HepG2 (cell line): ENCODE results near the gene CNRIP1. TPM values are rescaled to one million over a fixed set of nuclear protein-coding genes. Genes with fewer than 3 reads are reported as not detected.
A peak's percentile ranks its signal among the peaks of the same experiment; 100 is the strongest.

Experiments
- ATAC-seq: fragments of 200-7000 bp; cut with Tn5 transposase; 3 replicates; pipeline ENCODE4 v1.9.1; 2020; ENCODE audit warnings: mild to moderate bottlenecking, moderate library complexity
- BruUV-seq: library from RNA; stranded (reverse); fragments of 400-500 nt; replicated peaks from 2 replicates; lab custom pipeline; 2021; lab: Mats Ljungman, UMichigan
- CTCF ChIA-PET: fragments of 300-600 bp; formaldehyde crosslinking; extraction: SDS; loops from one replicate; lab custom pipeline; 2021; ENCODE audit warnings: low total read pairs, inconsistent platforms, low intra/inter-chr PET ratio; lab: Yijun Ruan, JAX
- POLR2A ChIA-PET: fragments of 350-600 bp; sonication (Branson Sonifier 250); formaldehyde crosslinking; loops from one replicate; lab custom pipeline; 2020; ENCODE audit warnings: antibody characterized with exemption, inconsistent platforms; lab: Yijun Ruan, JAX
- DNase-seq: peaks from one replicate; pipeline ENCODE4 v3.0.0-alpha.2; 2015; ENCODE audit warnings: low spot score
- FAIRE-seq: peaks from 3 replicates; lab custom pipeline; 2011; peaks lifted over from hg19 to GRCh38; lab: Jason Lieb, UNC
- H2AFZ ChIP-seq: one replicate; pipeline ENCODE4 v1.6.1; 2011; ENCODE audit warnings: low read length, inconsistent platforms
- H3K27ac ChIP-seq: fragments of 300-600 bp; 3 replicates; pipeline ENCODE4 v1.8.0; 2011; ENCODE audit warnings: mixed run types, mild to moderate bottlenecking, mixed read lengths, low read length, inconsistent platforms; ENCODE audit not compliant: insufficient read depth; ENCODE audit errors: extremely low read length
- H3K27me3 ChIP-seq, 2 experiments: fragments of 200-600 bp in 1 of 2; 2 replicates in 1 of 2; 3 replicates in 1 of 2; pipeline versions ENCODE4 v1.6.0 to v1.8.0; 2011; ENCODE audit warnings: low read length in 2 of 2, mild to moderate bottlenecking in 2 of 2, moderate library complexity in 2 of 2, inconsistent platforms in 1 of 2; ENCODE audit not compliant: insufficient read depth in 2 of 2, control insufficient read depth in 1 of 2
- H3K36me3 ChIP-seq, 2 experiments: fragments of 200-600 bp in 1 of 2; replicated peaks in 1 of 2; 2 replicates in 1 of 2; 3 replicates in 1 of 2; pipeline versions ENCODE4 v1.5.1 to v1.8.0; 2011; ENCODE audit warnings: low read length in 2 of 2, inconsistent platforms in 1 of 2; ENCODE audit not compliant: insufficient read depth in 2 of 2, control insufficient read depth in 1 of 2
- H3K4me1 ChIP-seq: 2 replicates; pipeline ENCODE4 v1.5.1; 2012; ENCODE audit warnings: low read length, inconsistent platforms; ENCODE audit not compliant: insufficient read depth
- H3K4me2 ChIP-seq: 2 replicates; pipeline ENCODE4 v1.6.0; 2011; ENCODE audit warnings: low read depth, low read length, inconsistent platforms
- H3K4me3 ChIP-seq, 3 experiments: fragments of 200-600 bp in 1 of 3; sonication (generic), shearing (Covaris generic) in 1 of 3; replicated peaks in 1 of 3; 2 replicates each; pipeline ENCODE4 v1.5.1; 2011 to 2016; ENCODE audit warnings: low read length in 3 of 3, inconsistent platforms in 2 of 3, low read depth in 2 of 3, mild to moderate bottlenecking in 2 of 3, control low read depth in 1 of 3, mixed read lengths in 1 of 3; ENCODE audit not compliant: insufficient read depth in 1 of 3
- H3K79me2 ChIP-seq: one replicate; pipeline ENCODE4 v1.6.1; 2011; ENCODE audit warnings: low read length, inconsistent platforms; ENCODE audit not compliant: insufficient read depth
- H3K9ac ChIP-seq: 2 replicates; pipeline ENCODE4 v1.6.0; 2011; ENCODE audit warnings: mild to moderate bottlenecking, low read depth, low read length, inconsistent platforms; ENCODE audit not compliant: insufficient read depth
- H3K9me3 ChIP-seq: 2 replicates; pipeline ENCODE4 v1.5.1; 2012; ENCODE audit warnings: mild to moderate bottlenecking, low read length
- H4K20me1 ChIP-seq: 2 replicates; pipeline ENCODE4 v1.6.0; 2011; ENCODE audit warnings: inconsistent platforms, mild to moderate bottlenecking, low read length, moderate library complexity; ENCODE audit not compliant: insufficient read depth
- ARHGAP35 ChIP-seq: sonication (generic); formaldehyde crosslinking; IDR thresholded peaks from 2 replicates; pipeline ENCODE4 v1.9.0; 2022; ENCODE audit warnings: mild to moderate bottlenecking, inconsistent platforms, moderate library complexity, missing genetic modification reagents, borderline replicate concordance
- CEBPG ChIP-seq: IDR thresholded peaks from 2 replicates; pipeline ENCODE4 v1.6.1; 2016
- CHD4 ChIP-seq: fragments of 200-600 bp; sonication (generic); IDR thresholded peaks from 2 replicates; pipeline ENCODE4 v1.7.0; 2017; ENCODE audit warnings: mild to moderate bottlenecking, low read length, borderline replicate concordance
- DPF2 ChIP-seq: sonication (generic); formaldehyde crosslinking; IDR thresholded peaks from 2 replicates; pipeline ENCODE4 v1.4.0; 2020; ENCODE audit warnings: mild to moderate bottlenecking, low read depth, missing genetic modification reagents, borderline replicate concordance
- EHMT2 ChIP-seq: fragments of 200-600 bp; sonication (generic); IDR thresholded peaks from 2 replicates; pipeline ENCODE4 v1.7.0; 2017; ENCODE audit warnings: antibody characterized with exemption, low read depth, low read length, borderline replicate concordance
- FOXA1 ChIP-seq, 2 experiments: fragments of 450-650 bp in 1 of 2; sonication (generic) in 1 of 2; formaldehyde crosslinking in 1 of 2; IDR thresholded peaks; 2 replicates each; pipeline versions ENCODE4 v1.4.0 to v1.6.1; 2016 to 2020; ENCODE audit warnings: missing genetic modification reagents in 1 of 2
- GATAD2A ChIP-seq: IDR thresholded peaks from 2 replicates; pipeline ENCODE4 v1.6.1; 2016
- JUN ChIP-seq: sonication (generic); formaldehyde crosslinking; IDR thresholded peaks from 2 replicates; pipeline ENCODE4 v1.4.0; 2020; ENCODE audit warnings: mild to moderate bottlenecking, missing genetic modification reagents
- JUND ChIP-seq: sonication (generic); formaldehyde crosslinking; IDR thresholded peaks from 2 replicates; pipeline ENCODE4 v1.8.0; 2022; ENCODE audit warnings: mild to moderate bottlenecking, missing genetic modification reagents
- NCOR1 ChIP-seq: fragments of 200-600 bp; sonication (generic); IDR thresholded peaks from 2 replicates; pipeline ENCODE4 v1.7.0; 2017; ENCODE audit warnings: antibody characterized with exemption, low read length, borderline replicate concordance
- SOX6 ChIP-seq, 2 experiments: fragments of 450-650 bp in 1 of 2; sonication (generic) in 1 of 2; formaldehyde crosslinking in 1 of 2; IDR thresholded peaks; 2 replicates each; pipeline versions ENCODE4 v1.4.0 to v1.6.1; 2017 to 2020; ENCODE audit warnings: antibody characterized with exemption in 1 of 2, mild to moderate bottlenecking in 1 of 2, missing genetic modification reagents in 1 of 2
- TBX3 ChIP-seq: fragments of 450-650 bp; IDR thresholded peaks from 2 replicates; pipeline ENCODE4 v1.6.1; 2017; ENCODE audit warnings: antibody characterized with exemption, mild to moderate bottlenecking, inconsistent platforms, borderline replicate concordance
- TCF7 ChIP-seq: sonication (generic); IDR thresholded peaks from 2 replicates; pipeline ENCODE4 v1.6.1; 2016; ENCODE audit warnings: antibody characterized with exemption, low read depth
- ZC3H4 ChIP-seq: sonication (generic); formaldehyde crosslinking; IDR thresholded peaks from 2 replicates; pipeline ENCODE4 v1.4.0; 2020; ENCODE audit warnings: missing genetic modification reagents, borderline replicate concordance
- WGBS: methylation state at CpG from one replicate; pipeline ENCODE4 v1.1.6; 2017; ENCODE audit warnings: low lambda C conversion rate; 5-methylcytosine and 5-hydroxymethylcytosine counted together
- in situ Hi-C: cut with HindIII; loops from 2 replicates; pipeline ENCODE4 v1.10.0; 2017; ENCODE audit warnings: low pct_unique_long_range_greater_than_20kb; ENCODE audit not compliant: extremely low pct_ligation_motif_present
- intact Hi-C: fragments of 100-400 bp; cut with micrococcal nuclease; formaldehyde crosslinking; loops from one replicate; pipeline ENCODE4 v1.10.0; 2022; ENCODE audit not compliant: unreplicated experiment
- polyA plus RNA-seq, 8 experiments: library from polyadenylated mRNA; depleted of rRNA in 3 of 8; stranded (reverse) in 7 of 8; unstranded in 1 of 8; fragments of >200 nt; fragmentation: Illumina TruSeq in 4 of 8; extraction: Trizol in 4 of 8; gene quantifications; 2 replicates each; pipeline versions ENCODE4 v1.2.1 to v1.2.3, GENCODE V29; 2011 to 2016; ENCODE audit warnings: low read depth in 4 of 8, missing spikeins in 1 of 8, mixed read lengths in 1 of 8; ENCODE audit not compliant: insufficient read depth in 1 of 8
- total RNA-seq, 5 experiments: library from RNA; depleted of rRNA; stranded (reverse); fragments of >200 nt; fragmentation: Illumina TruSeq; extraction: Trizol; gene quantifications; 2 replicates each; pipeline ENCODE4 v1.2.3, GENCODE V29; 2016; ENCODE audit warnings: low read depth in 1 of 5
- TF ChIP-seq, protein P1 (sequence below), 2 experiments: fragments of 450-650 bp in 1 of 2; sonication (generic) in 1 of 2; formaldehyde crosslinking; IDR thresholded peaks; 2 replicates each; pipeline versions ENCODE4 v1.5.0 to v1.8.0; 2020 to 2022; ENCODE audit warnings: mild to moderate bottlenecking in 1 of 2, missing genetic modification reagents in 1 of 2
- TF ChIP-seq, protein P2 (sequence below): sonication (generic); formaldehyde crosslinking; IDR thresholded peaks from 2 replicates; pipeline ENCODE4 v1.4.0; 2020; ENCODE audit warnings: missing genetic modification reagents
- TF ChIP-seq, protein P3 (sequence below): sonication (generic); formaldehyde crosslinking; IDR thresholded peaks from 2 replicates; pipeline ENCODE4 v1.8.0; 2022; ENCODE audit warnings: mild to moderate bottlenecking, missing genetic modification reagents; ENCODE audit not compliant: insufficient replicate concordance
- TF ChIP-seq, protein P4 (sequence below): IDR thresholded peaks from 2 replicates; pipeline ENCODE4 v1.6.1; 2016; ENCODE audit warnings: missing compliant biosample characterization, missing genetic modification reagents, borderline replicate concordance

CNRIP1 gene
- total and polyA plus RNA-seq, 2 of the 13 experiments (the other 11 are each of a cell fraction or from before 2014, with no cell fraction given) = not detected

DNA sequence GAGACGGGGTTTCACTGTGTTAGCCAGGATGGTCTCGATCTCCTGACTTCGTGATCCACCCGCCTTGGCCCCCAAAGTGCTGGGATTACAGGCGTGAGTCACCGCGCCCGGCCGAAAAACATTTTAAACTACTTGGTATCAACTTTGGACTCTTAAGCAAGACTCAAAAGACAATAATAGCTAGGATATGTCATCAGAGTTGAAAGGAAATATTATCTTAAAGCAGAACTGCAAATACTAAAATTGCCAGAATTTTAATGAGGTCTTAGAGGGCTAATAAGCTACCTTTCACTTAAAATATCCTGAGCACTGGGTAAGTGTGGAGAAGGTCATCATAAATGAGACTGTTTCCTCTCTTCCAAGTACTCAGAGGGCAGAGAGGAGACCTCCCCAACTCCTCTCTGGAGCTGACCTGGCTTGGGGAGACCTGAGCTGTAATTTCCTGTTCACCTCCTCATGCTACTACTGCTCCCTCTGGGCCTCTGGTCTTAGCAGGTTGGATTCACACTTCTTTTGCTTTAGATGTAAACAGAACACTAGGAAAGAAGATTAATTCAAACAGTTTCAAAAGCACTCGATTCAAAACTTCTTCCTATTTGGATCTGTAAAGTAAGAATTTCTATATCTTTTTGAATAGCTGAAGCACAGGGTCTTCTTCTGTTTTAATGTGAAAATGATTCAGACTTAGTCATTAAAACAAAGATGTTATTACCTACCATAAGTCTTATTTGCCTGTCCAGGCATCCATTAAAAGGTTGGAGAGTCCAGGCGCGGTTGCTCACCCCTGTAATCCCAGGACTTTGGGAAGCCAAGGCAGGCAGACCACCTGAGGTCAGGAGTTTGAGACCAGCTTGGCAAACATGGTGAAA lies 16.5 kb downstream of the CNRIP1 start:
- Histone ChIP-seq H3K4me2 (peak overlapping the region; percentile 57), H3K27me3 (peaks cover 0 to 1% of the 10 kb centered on the region in 2 experiments; a peak in 2 of 5 replicates), H3K79me2 (no peaks in the 10 kb centered on the region), H2AFZ (peak overlapping the region; percentile 11), H3K27ac (peak overlapping the region; percentile 56), H4K20me1 (no peaks in the 10 kb centered on the region; the same call in 1 of the 2 replicates), H3K4me3 (peak overlapping the region in 2 of 3 experiments; percentile 4 to 19; a peak in 3 of 6 replicates), H3K36me3 (no peaks in the 10 kb centered on the region), H3K9ac (peak overlapping the region; percentile 9; the same call in 1 of the 2 replicates), H3K9me3 (no peaks in the 10 kb centered on the region), H3K4me1 (peaks cover 23% of the 10 kb centered on the region)
- ChIA-PET POLR2A (interaction anchor here (1.4 kb wide), 1 partner anchor 51 kb away, joined by 4 read pairs; the partner anchor contains the start of gene PPP3R1), CTCF (no interaction called here)
- FAIRE-seq (no peak), DNase-seq (peak; percentile 77), ATAC-seq (peak; percentile 92)
- WGBS = 5% methylated on average over 12 of the region's 12 CpGs
- in situ Hi-C loops = no loop called here
- intact Hi-C loops = loop anchor here (5.0 kb wide), 1 partner anchor 139 kb away; no protein-coding TSS in a partner anchor
- no TSS peak for BruUV-seq
- TF ChIP-seq ZC3H4 (CRISPR knock-in tag) (no peak), CEBPG (CRISPR knock-in tag) (peak; percentile 83), FOXA1 (IDR thresholded peaks at IDR 0.05) (no peak), FOXA1 (CRISPR knock-in tag; IDR thresholded peaks at IDR 0.05) (peak; percentile 40; the same call in 1 of the 2 replicates), CHD4 (peak; percentile 48; the same call in 1 of the 2 replicates), JUND (peak; percentile 89), SOX6 (IDR thresholded peaks at IDR 0.05) (no peak), SOX6 (CRISPR knock-in tag; IDR thresholded peaks at IDR 0.05) (peak; percentile 82), DPF2 (peak; percentile 54), TBX3 (peak; percentile 79), TCF7 (peak; percentile 62; the same call in 1 of the 2 replicates), GATAD2A (CRISPR knock-in tag) (peak; percentile 42; the same call in 1 of the 2 replicates), EHMT2 (peak; percentile 41; the same call in 1 of the 2 replicates), JUN (CRISPR knock-in tag) (peak; percentile 70; the same call in 1 of the 2 replicates), ARHGAP35 (CRISPR knock-in tag) (no peak), NCOR1 (peak; percentile 17; the same call in 1 of the 2 replicates)
- TF ChIP-seq, protein P1, sequence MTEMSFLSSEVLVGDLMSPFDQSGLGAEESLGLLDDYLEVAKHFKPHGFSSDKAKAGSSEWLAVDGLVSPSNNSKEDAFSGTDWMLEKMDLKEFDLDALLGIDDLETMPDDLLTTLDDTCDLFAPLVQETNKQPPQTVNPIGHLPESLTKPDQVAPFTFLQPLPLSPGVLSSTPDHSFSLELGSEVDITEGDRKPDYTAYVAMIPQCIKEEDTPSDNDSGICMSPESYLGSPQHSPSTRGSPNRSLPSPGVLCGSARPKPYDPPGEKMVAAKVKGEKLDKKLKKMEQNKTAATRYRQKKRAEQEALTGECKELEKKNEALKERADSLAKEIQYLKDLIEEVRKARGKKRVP (CRISPR knock-in tag; IDR thresholded peaks at IDR 0.05) = 0 out of 4 replicates have a peak, but pooled peaks of 1 of the 2 experiments have one; percentile 17
- TF ChIP-seq, protein P2, sequence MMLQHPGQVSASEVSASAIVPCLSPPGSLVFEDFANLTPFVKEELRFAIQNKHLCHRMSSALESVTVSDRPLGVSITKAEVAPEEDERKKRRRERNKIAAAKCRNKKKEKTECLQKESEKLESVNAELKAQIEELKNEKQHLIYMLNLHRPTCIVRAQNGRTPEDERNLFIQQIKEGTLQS (CRISPR knock-in tag) = peak; percentile 87
- TF ChIP-seq, protein P3, sequence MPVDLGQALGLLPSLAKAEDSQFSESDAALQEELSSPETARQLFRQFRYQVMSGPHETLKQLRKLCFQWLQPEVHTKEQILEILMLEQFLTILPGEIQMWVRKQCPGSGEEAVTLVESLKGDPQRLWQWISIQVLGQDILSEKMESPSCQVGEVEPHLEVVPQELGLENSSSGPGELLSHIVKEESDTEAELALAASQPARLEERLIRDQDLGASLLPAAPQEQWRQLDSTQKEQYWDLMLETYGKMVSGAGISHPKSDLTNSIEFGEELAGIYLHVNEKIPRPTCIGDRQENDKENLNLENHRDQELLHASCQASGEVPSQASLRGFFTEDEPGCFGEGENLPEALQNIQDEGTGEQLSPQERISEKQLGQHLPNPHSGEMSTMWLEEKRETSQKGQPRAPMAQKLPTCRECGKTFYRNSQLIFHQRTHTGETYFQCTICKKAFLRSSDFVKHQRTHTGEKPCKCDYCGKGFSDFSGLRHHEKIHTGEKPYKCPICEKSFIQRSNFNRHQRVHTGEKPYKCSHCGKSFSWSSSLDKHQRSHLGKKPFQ = no peak
- TF ChIP-seq, protein P4, sequence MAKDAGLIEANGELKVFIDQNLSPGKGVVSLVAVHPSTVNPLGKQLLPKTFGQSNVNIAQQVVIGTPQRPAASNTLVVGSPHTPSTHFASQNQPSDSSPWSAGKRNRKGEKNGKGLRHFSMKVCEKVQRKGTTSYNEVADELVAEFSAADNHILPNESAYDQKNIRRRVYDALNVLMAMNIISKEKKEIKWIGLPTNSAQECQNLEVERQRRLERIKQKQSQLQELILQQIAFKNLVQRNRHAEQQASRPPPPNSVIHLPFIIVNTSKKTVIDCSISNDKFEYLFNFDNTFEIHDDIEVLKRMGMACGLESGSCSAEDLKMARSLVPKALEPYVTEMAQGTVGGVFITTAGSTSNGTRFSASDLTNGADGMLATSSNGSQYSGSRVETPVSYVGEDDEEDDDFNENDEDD (CRISPR knock-in tag) = no peak
